NK-92 treated with Interleukin-12 subunit alpha and Interleukin-12 subunit beta, amount 100 ng/mL, for 24 hours (cell line): ENCODE measurements around the gene SLC8A3.

Experiments used
- DNase-seq: peaks from one replicate; lab custom pipeline; 2025; lab: John Stamatoyannopoulos, UW

SLC8A3 gene

DNA sequence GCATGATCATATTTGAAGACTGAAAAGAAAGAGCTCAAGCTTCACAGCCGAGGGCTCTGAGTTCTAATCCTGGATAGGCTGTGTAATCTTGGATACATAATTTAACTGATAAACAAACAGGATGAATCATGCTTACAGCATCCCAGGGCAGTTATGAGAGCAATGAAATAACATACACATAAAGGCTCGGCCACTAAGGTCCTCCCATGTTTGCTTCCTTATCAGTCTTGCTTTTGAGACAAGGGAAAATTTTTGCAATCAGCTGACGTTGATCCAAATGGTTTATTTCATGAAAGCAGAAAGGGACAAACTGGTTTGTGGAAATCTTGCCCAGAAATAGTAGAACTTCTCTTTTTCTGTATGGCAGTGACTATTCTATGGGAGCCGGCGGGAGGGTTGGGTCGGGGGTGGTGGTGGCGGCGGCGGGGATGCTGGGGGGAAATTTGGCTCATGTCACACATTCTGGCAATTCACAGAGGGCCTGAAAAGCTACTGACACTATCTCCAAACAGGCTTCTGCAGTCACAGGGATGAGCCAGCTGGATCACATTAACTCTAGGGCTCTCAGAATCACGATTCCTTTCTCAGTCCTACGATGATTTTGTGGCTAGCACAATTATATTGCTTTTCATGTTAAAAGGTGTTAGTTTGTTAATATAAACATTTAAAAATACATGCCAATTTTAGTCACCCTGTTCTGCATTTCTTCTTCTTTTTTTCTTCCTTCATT lies 124.5 kb downstream of the SLC8A3 start:
- DNase-seq, result no peak

DNA sequence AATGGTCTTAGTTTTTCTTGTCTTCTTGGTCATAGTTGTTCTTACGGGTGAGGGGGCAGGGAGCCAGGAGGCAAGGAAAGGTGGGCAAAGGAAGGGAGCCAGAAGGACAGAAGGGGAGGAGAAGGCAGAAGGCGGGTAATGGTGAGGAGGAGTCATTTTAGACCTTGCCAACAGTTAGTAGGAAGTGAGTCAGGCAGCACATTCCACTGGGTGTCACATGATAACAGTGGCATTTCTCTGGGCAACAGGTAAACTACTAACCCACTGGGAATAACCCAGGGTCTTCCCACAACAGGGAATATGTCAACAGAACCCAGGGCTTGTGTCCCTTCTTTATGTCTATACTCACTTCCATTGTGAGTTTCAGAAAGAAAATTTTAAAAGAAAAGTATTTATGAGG lies 127.6 kb downstream of the SLC8A3 start:
- DNase-seq, result no peak

DNA sequence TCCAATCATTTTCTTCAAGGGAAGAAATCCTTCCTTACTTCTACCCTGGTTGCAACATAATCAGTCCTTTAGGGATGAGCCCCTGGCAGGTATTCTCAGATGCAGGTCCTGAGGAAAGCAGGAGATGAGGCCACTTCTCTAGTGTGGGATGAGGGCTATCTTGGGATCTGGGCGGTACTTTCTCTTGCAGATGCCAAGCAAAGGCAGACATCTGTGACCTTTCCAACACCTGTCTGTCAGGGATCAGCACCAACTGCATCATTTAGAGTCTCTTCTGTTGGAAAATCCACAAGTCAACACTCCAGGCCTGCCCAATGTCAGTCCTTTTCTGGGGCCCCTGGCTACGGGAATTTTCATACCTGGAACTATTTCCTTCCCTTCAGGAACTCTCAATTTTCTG lies 129.2 kb downstream of the SLC8A3 start:
- DNase-seq, result no peak

DNA sequence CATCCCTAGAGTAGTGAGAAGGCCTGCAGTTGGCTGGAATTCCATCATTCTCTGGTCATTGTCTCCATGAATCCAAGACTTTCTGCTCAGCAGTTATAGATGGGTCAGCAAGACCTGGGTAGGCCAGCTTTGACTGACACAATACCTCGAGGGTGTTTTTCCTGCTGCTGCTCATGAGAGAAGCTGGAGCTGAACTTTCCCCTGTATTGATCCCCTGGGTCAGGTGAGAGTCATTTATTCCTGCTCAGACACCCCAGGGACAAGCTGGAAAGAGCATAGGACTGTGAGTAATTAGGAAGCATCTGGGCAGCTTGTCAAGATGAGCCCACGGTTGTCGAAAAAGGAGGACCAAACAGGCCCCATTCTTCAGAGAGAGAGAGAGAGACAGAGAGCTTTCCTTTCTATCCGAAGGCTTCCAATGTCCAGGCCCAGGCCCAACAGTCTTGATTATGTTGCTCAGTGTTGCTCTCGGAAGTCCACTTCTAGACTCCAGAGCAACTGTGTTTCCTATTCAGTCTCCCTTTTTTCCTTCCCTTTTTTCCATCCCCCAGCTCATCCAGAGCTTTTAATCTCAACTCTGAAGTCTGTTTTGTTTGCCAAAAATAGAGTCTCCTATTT lies 131.1 kb downstream of the SLC8A3 start:
- no peak for DNase-seq

DNA sequence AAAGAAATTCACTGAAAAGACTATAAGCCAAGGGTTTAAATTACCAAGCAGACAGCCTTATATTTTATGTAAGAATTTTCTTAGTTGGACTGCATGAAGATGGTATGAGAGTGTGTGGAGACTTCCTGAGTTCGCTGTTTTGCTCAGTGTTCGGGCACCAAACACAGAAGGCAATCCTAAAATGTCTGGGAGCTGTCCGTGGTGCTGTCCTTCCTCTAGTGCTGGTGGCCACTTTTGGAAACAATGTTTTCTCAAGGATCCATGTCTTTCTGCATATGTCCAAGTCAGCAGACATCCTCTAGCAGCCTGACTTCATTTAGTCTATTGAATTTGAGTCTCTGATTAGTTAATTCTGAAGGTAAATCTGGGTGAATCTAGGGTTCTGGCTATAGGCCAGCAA lies 135.8 kb downstream of the SLC8A3 start:
- no peak for DNase-seq

DNA sequence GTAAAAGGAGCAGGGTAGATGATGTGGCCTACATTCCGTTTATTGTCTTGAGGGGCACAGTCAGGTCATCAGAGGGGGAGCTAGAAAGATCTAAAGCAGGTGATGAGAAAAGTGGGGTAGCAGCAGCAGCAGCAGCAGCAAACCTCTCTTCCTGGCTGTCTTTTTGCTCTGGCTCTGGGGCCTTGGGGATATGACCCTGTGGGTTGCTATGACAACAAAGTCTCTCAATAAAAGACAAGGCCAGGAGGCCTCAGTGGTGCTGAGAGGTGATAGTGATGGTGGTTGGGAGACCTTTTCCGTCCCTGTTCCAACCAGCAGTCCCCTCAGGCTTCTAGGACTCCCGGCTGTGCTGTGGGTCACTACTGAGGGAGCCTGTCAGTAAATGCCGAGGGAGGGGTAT lies 138.6 kb downstream of the SLC8A3 start:
- no peak for DNase-seq

DNA sequence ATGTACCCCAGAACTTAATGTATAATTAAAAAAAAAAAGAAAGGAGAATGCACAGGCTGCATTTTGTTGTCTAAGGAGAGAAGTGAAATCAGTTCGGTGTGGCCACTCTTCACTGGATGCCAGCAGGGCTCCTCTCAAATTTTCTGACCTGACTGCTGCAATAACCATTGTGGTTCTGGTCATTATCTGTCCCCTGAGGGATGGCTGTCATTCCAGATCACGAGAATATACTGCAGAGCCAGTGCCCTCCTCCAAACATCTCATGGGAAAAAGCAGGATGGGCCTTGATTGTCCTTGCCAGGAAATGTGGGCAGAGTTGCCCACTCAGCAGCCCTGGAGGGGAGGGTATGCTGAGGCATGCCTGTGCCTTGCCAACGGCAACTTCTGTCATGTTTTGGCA lies 139.1 kb downstream of the SLC8A3 start:
- DNase-seq, result no peak

DNA sequence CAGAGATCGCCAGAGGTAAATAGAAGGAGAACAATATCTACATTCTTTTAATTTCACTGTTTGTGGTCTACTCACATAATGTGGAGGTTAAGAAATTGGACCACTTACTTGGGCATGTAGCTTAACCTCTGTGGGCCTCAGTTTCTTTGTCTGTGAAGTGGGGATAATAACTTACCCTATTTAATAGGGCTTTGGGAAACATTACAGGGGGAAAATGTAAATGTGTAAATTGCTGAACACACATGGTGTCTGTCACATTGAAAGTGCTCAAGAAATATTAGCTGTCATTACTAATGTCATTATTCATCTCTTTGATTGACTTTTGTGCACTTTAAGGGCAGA lies 140.5 kb downstream of the SLC8A3 start:
- DNase-seq, result no peak

DNA sequence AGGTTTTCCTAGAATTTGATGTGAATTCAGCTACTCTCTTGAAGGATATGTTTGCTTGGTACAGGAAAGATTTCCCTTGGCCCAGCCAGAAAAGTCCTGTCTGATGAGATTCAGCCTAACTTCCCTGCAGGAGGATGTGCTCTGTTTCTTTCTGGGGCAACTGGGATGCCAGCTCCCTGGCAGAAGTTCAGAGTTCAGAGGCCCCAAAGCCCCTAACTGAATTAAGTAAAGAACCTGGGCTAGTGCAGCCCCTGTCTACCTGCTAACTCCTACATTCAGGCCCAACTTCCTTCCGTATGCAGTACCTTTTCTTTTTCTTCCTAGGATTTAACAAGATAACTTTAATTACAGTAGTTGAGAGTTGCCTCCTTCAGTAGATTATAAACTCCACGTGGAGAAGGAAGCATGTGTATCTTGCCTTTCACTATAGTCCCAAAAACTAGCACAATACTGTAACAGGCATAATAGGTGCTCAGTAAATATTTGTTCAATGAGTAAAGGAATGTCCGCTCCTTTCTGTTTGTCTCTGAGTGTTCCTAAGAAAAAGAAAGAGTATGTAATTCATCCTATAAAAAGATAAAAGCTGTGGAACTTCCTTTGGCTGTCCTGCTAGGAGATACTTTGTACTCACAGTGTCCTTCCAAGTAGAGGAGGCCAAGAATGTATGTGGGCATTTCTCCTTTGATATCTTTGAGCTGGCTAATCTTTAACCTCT lies 141.0 kb downstream of the SLC8A3 start:
- no peak for DNase-seq

DNA sequence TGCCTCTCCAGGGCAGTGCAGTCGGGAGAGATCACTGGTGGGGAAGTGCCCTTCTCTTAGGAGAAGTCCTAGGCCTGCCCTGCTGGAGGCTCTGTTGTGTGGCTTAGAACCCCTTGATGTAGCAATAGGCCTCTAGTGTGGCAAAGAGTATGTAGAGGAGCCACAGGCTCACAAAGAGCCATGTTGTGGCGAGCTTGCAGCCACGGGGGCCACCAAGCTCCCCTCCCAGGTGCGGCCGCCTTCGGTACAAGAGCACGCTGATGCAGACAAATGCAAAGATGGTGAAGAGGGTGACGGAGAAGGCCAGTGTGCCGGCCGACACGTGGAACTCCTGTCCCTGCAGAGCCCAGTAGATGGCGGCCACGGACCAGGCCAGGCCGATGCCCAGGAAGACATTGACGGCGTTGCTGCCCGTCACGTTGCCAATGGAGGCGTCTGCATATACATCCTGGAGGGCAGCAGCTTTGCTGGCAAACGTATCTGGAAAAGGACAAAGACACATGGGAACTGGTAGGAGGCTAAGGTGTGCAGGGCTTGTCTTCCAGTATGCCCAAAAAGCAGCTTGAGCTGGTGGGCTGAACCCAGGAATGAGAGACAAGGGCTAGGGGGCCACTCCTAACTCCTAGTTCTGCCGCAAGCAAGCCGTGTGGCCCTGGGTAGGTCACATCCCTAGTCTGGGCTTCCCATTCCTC lies 142.8 kb downstream of the SLC8A3 start:
- DNase-seq, result no peak

DNA sequence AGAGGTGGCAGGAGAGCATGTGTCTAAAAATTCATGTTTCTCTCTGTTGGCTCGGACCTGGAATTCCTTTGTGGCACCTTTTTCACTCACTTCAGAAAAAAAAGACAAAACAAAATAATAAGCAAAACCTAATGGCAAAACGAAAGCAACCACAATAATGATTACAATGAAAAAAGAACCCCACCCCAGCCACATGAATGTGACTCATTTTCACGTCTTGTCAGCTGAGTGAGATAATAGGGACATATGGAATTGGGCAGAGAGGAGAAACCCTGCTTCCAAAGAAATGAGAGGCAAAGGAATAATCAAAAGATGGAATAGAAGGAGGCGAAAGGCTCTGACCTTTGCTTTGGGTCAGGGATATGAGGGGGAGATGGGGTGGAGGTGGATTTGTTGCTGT lies 143.4 kb downstream of the SLC8A3 start:
- no peak for DNase-seq

DNA sequence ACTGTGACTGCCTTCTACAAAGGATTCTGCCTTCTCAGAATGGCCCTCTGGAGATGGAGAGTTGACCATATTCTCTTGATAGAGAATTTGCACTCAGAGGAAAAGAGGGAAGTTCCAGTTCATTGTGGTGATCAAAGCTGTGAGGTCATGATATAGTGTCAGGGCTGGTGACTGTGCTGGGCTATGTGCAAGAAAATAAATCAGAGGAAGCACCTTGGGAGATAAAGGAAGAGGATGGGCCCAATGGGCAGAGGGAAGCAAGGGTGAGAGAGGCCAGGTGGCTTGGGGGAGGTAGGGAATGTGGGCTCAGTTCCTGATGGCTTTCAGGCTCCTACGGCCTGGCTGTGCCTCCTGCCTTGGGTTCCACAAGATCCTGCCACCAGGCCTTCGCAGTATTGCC lies 145.8 kb downstream of the SLC8A3 start:
- DNase-seq, result no peak

DNA sequence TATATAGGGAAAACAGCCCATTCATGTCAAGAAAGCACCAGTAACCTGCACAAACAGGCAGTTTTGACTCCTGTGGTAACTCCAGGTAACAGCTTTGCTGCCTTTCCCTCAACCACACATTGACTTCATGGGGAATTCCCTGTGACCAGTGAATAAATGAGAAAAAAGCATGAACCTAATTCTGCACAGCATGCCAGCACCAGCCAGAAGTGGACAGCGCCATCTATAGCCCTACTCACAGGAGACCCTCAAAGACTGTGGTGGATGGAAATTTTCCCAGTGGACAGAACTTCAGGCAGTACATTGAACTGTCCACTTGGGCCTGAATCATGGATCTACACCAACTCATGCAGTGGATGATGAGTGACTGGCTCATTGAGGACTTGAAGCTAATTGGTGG lies 152.1 kb downstream of the SLC8A3 start:
- DNase-seq, result no peak

DNA sequence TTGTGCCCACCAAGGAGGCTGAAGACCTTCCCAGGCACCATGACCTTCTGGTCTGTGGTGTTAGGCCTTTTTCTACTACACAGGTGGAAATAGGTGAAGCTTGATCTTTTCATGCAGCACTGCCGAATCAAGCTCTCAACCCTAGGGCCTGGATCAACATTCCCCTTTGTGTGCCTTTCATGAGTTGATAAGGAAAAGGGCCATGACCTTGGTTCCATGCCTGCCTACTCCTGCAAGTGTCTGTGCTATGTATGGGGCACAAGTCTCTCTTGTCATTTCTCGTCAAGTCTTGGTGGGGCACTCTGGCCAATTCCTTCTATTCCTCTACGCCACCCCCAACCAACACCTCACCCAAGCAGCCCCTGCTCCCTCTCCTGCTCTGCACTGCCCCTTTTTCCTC lies 154.5 kb downstream of the SLC8A3 start:
- no peak for DNase-seq

DNA sequence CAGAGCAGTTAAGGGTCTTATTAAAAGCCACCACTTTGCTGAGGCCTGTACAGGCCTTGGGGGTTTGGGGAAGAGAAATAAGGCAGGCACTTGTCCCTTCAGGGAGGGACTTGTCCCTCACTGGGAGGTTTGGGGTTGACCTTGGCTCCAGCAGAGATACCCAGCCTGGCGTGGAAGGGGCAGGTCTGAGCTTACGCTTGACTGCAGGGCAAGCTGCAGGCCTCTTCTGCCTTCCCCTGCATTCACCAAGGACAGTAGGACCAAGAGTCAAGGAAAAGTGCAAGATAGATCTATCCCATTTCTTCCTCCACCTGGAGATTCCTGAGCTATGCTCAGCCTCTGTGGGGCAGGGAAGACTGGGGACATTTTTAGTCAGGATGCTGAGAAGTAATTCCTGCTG lies 155.2 kb downstream of the SLC8A3 start:
- no peak for DNase-seq

DNA sequence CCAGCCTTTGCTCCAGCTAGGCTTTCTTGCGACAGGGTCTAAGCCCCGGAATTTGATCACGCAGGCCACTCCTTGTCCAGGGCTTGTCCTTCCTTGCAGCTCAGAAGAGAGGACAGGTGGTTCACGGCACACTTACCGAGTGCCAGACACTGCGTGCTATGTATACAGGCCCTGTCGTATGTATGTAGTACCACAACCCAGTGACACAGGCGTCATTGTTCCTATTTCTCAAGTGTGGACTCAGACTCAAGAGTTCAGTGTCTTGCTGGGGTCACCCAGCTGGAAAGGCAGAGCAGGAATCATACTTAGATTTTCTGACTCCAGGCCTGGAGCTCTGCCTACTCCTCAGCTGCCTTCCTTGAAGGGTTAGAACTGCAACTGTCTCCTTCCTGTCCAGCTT lies 155.6 kb downstream of the SLC8A3 start:
- DNase-seq, result no peak

DNA sequence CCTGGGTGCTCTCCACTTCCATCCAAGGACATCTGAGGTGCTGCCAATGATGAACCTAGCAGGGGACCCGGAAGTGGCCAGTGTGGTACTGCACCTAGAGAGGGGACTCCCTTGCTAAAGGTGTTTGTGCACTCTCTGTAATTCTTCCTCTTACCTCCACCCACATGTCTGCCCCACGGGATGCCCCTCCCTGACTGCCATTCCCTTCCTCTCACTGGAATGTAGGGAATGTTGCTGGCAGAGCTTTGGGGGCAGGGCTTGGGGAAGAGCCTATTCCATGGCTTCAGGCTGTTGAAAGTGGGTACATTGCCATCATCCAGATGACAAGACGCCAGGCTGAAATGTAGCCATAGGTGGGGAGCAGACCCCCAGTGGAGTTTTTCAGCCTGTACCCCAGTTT lies 156.3 kb downstream of the SLC8A3 start:
- DNase-seq, result no peak

DNA sequence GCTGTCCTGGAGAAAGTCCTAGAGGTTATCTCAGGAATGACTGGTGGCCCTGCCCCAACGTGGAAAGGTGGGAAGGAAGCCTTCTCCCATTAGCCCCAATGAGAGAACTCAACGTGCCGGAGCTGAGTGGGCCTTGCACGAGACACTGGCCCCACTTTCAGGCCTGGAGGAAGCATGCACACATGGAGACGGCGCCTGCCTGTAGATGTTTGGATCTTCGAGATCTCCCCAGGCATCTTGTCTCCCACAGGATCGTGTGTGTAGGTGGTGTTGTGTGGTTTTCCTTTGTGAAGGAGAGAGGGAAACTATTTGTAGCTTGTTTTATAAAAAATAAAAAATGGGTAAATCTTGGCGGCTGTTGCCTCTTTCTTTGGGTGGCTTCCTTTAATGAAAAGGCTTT lies 156.7 kb downstream of the SLC8A3 start:
- no peak for DNase-seq

DNA sequence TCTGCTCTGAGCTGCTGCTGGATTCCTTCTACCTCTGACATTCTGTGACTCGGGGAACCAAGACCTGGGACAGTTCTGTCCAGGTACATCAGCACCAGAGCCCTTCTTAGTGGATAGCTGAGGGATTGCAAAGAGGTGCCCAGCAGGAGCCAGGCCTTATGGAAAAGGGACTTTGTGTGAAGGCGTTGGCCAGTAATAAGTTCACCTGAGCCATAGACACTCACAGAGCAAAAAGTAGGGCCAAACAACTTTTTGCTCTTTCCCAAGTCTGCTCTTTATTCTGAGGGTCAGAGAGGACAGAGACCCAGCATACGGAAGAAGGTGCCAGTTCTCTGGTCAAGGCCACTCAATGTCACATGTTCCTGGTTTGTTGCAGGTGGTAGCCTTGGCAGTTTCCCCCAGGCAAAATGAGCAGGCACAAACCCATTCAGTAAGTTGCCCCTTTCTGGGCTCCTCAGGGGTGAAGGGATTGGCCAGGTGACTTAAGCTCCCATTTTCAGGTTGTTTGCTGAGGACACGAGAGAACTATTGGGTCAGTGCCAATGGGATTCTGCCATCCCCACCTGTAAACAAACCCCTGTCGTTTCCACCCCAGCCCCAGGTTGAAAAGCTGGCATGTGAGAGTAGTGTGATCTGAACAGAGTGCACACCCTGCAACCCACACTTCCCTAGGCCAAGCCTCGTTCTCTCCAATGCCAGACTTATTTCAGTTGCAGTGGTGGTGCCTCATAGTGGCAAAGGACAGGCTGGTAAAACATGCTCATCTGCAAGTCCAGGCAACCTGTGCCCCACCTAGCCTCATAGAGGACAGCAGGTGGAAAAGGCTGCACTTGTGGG lies 159.2 kb downstream of the SLC8A3 start:
- DNase-seq, result no peak

DNA sequence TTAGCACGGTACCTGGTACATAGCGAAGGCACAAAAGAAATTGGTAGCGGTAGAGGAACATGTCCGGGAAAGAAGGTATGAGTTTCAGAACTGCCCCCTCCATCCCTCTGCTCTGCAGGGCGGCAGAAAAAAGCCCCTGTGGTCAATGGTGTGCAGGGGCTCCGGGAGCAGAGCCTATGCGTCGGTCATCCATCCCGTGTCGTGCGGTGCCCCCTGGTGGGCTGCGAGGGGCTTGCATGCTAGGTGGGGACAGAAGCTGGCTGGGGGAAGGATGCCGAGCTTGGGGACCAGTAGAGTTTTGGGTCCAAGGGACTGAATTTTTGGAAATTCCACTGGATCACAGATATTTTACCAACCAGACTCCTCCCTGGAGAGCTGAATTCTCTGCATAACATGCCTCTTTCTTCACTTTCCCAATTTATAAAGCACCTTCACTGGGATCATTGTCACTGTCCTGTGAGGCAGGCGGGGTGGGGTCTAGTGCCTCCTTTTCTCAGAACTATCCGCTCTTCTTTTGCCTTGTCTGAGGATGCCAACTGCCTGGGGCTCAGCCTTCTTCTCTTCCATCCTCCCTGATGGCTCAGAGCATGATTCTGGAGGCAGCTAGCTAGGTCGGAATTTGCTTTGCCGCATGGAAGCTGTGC lies 160.8 kb downstream of the SLC8A3 start:
- peak; percentile 33 for DNase-seq

DNA sequence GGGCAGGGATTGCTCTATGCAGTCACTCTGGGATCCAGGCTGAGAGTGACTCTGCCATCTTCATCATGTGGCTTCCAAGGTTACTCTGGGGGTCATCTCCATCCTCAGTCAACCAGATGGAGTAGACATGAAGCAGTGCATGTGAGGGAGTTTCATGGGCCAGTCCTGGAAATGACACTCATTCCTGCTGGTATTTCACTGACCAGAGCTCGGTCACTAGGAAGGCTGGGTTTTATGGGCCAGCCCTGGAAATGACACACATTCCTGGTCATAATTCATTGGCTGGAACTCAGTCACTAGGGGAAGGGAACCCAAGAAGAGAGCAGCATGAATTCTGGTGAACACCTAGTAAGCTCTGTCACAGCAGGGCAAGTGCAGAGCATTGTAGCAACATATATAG lies 164.9 kb downstream of the SLC8A3 start:
- DNase-seq, result no peak
